ENCODE results near the gene SAV1.
"Not testable (repeated sequence)": the region's sequence is repeated elsewhere in the genome, so short reads cannot be mapped to it uniquely, and the experiment has no call there.

SAV1 gene

DNA sequence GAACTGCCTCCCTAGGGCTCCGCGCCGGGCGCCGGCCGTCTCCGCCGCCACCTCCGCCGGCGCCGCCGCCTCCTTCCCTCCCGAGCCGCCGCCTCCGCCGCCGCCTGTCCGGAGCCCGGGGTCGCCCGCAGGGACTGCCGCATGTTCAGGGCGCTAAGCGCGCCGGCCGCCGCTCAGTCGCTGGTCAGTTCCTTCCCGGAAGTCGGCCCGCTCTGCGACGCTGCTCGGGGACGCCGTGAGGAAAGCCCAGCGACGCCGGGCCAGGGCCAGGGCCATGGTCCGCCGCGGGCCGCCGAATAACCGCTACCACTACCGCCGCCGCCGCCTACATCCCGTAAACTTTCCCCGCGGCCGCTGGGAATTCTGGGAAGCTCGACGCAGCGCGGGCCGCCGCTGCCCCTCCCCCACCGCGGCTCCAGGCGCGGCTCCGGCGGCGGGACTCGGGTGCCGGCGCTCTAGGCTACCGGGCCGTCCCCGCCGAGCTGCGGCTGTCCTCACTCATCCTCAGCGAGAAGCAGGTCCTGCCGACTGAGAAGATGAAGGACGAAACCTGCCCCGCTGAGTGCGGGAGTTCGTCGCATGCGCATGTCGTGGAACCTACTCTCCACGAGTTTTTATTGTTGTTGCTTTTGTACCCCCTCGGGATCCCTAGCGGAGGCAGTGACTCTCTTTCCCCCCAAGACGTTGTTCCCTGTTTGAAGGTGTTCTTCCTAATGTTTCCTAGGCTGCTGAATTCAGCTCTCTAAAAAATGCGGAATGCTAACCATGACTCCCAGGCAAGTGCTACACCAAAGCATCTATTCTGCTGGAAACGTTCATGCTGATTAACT is at the start of gene SAV1:
Gene SAV1, minus strand, starts transcription at position 311 of the 830 bp plus-strand sequence. CDS start 339 bp downstream, outside the sequence.
- peak; percentile 88 for DNase-seq (ENCODE audit: low spot score)

DNA sequence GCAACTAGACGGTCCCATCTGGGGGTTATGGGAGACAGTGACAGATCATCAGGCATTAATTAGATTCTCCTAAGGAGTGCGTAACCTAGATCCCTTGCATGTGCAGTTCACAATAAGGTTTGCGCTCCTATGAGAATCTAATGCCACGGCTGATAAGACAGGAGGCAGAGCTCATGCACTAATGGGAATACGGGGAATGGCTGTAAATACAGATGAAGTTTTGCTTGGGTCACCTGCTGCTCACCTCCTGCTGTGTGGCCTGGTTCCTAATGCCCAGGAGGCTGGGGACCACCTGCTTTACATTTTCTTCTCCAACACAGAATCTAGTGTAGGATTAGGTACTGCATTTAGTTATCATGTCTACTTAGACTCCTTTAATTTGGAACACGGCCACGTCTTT is 49.7 kb upstream of the SAV1 start:
- no peak for DNase-seq (ENCODE audit: low spot score)

GRCh38 chr14:50714450-50715073 is 46.5 kb upstream of the SAV1 start:
- DNase-seq (ENCODE audit: low spot score), result peak; percentile 74

GRCh38 chr14:50711043-50711442 is 42.9 kb upstream of the SAV1 start:
- DNase-seq (ENCODE audit: low spot score), result no peak

- DNase-seq (ENCODE audit: low spot score), result no peak
Measured at GRCh38 chr14:50705026-50705593, 37.0 kb upstream of the SAV1 start.

DNA sequence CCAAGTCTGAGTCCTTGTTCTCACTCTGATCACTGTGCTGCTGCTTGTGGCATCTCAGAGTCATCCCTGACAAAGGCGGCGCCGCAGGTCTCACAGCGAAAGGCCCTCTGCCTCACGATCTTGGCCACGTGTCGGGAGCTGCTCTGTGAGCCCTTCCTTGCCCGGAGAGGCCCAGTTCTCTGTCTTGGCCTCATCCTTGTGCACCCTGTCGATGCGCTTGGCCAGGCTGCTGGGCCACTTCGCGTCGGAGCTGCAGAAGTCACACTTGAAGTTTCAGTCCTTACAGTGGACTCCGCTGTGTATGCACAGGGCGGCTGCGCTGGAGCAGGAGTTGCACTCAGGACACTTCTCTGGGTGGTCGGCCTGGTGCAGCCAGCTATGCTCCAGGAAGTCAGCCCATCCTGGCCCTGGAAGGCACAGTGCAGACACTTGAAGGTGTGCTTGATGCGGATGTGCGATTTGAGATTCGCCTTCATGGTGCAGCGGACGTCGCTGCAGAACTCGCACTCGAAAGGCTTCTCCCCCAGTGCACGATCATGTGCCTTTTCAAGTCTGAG is 36.4 kb upstream of the SAV1 start:
- no peak for DNase-seq (ENCODE audit: low spot score)

GRCh38 chr14:50697659-50698290 is 29.7 kb upstream of the SAV1 start:
- DNase-seq (ENCODE audit: low spot score), result no peak

- DNase-seq (ENCODE audit: low spot score), result not testable (repeated sequence)
Measured at GRCh38 chr14:50694260-50694659, 26.2 kb upstream of the SAV1 start.

- DNase-seq (ENCODE audit: low spot score), result no peak
Measured at GRCh38 chr14:50688875-50689274, 20.8 kb upstream of the SAV1 start.

- no peak for DNase-seq (ENCODE audit: low spot score)
Measured at GRCh38 chr14:50679674-50680073, 11.6 kb upstream of the SAV1 start.

DNA sequence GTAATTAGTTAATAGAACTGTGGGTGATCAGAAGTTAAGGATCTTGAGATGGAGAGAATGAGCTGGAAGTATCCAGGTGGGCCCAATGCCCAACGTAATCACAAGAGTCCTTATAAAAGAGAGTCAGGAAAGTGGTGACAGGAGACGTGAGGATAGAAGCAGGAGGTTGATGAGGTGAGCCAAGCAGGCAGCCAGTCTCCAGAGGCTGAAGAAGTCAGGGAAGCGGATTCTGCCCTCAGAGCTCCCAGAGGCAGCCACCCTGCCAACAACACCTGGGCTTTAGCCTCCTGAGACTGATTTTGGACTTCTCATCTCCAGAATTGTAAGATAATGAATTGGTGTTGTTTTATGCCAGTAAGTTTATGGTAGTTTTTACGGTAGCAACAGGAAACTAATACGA is 10.1 kb upstream of the SAV1 start:
- DNase-seq (ENCODE audit: low spot score), result no peak

- DNase-seq (ENCODE audit: low spot score), result peak; percentile 67
Measured at GRCh38 chr14:50677527-50678063, 9.5 kb upstream of the SAV1 start.

DNA sequence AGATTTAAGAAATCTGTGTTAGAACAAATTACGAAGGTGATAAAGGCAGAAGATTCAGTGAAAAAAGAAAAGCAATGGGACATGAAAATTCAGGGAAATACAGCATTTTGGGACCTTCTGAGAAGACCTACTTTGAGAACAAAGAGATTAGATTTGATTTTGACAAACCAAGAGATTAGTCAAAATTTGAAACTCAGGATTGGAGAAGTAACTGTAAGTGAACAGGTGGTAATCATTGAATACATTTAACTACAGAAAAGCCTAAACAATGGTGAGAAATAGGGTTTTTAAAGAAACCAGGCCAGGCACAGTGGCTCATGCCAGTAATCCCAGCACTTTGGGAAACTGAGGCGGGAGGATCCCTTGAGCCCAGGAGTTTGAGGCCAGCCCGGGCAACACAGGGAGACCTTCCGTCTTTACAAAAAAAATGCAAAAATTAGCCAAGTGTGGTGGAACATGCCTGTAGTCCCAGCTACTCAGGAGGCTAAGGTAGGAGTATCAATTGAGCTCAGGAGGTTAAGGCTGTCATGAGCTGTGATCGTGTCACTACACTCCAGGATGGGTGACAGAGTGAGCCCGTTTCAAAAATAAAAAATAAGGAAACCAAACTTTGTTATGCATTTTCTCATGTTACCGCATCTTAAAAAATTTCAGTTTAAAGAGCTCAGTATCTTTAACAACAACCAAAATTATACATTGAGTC is 8.9 kb upstream of the SAV1 start:
- no peak for DNase-seq (ENCODE audit: low spot score)

GRCh38 chr14:50675597-50675996 is 7.5 kb upstream of the SAV1 start:
- peak; percentile 56 for DNase-seq (ENCODE audit: low spot score)

DNA sequence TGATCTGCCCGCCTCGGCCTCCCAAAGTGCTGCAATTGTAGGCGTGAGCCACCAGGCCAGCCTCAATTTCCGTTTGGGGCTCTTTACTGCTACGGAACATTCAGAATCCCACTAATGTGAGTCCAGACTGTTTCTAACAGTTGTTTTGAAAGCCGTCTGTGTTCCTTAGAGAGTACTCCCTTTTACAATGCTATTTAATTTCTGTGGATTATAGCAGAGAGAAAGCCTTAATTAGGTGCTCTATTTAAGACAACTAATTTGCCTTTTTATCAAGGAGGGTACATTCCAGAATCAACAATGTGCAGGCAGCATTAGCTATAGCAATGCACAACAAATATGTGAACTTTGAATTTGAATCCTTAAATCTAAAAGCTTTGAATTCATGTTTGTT is 2.8 kb upstream of the SAV1 start:
- no peak for DNase-seq (ENCODE audit: low spot score)

DNA sequence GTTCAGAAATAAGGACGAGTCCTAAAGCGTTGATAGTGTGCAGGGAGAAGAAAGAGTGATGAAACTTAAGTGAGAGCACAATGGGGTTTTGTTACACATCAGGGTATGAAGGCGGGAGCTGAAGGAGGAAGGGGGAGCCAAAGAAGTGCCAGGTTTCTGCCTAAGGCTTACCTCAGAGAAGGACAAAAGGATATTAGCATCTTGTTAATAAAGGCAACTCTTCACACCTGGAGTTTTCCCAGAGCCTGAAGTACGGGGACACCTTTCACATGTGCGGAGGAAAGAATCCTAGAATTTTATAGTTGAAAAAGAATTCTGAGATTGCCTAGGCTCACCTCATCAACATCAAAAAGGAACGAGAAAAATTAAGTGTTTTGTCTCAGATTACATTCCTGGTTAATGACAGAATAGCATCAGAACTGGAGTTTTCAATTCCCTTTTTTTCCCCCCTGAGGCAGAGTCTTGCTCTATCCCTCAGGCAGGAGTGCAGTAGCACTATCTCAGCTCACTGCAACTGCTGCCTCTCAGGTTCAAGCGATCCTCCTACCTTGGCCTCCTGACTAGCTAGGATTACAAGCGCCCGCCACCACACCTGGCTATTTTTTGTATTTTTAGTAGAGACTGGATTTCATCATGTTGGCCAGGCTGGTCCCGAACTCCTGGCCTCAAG is 2.2 kb upstream of the SAV1 start:
- DNase-seq (ENCODE audit: low spot score), result no peak

DNA sequence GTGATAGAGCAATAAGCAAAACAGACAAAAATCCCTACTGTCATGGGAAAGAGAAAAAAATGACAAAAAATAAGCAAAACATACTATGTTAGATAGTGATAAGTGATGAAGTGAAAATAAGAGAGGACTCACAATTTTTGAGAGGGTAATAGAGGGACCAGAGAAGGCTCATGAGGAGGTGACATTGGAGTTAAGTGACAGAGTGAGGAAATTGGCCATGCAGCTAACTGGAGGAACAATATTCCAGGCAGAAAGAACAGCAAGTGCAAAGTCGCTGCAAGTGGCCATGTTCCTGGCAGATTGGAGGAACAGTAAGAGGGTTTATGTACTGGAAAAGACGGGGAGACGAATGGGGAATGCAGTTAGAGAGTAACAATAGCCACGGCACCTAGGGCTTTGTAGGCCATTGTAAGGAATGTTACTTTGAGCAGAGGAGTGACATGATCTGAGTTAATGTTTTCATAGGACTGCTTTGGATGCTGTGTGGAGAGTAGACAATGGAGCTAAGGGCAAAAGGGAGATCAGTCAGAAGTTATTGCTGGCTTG is 1.4 kb upstream of the SAV1 start:
- no peak for DNase-seq (ENCODE audit: low spot score)

- no peak for DNase-seq (ENCODE audit: low spot score)
Measured at GRCh38 chr14:50668826-50669143, 679 bp upstream of the SAV1 start.

GRCh38 chr14:50667684-50667995 is 466 bp downstream of the SAV1 start:
- peak; percentile 5 for DNase-seq (ENCODE audit: low spot score)

DNA sequence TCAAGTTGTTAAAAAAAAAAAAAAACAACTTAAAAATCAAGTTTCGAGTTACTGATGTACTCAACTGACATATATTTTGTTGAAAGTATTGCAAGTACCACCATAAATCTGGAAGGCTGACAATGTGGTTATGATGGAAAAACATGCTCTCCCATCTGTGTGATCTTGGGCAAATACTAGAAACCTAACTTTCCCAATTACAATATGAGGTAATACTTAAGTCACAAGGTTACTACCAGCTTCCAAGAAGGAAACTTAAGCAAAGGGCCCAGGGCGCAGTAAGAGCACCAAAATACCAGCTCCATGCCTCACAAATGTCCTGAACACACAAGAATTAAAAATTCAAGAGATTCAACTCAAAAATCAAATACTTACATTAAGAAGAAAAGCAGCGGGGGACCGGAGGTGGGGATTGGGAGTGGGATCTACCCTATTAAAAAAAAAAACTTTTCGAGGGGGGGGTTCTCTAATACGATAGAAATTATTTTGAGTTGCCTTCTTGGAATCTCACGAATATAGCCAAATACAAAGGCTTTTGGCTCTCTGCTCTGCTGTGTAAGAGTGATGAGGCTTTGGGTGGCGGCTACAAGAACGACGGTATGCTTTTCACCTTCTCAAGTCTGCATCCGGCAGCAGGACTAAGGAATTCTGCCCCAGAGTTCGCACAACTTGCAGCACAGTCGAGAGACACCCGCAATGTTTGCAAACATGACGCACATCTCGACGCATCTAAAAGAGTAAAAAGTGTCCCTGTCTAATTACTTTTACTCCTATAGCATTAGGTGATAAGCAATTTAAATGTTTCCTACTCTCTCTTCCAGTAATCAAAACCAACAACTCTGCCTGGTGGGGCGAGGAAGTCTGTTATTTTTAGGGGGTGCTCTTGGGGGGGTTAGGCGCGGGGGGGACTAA is 1.1 kb downstream of the SAV1 start:
- DNase-seq (ENCODE audit: low spot score), result peak; percentile 43
